ENCODE data around the gene TMEM179B.

GRCh38 chr11:62788991-62789390 lies 1.8 kb downstream of the TMEM179B start:
- TF ChIP-seq POLR2A (IDR thresholded peaks at IDR 0.05) (no peak), POLR2AphosphoS5 (IDR thresholded peaks at IDR 0.05; ENCODE audit: insufficient read depth in 1 of 2, low read depth in 1 of 2) (no peak), CTCF (IDR thresholded peaks at IDR 0.05) (no peak)
